Liver (tissue), 9 donors: ENCODE measurements around the gene SPRYD3. TPM values are rescaled to one million over a fixed set of nuclear protein-coding genes. Genes with fewer than 3 reads are reported as not detected.

Experiments used
- DNase-seq: peaks from one replicate; pipeline ENCODE4 v3.0.0-alpha.2; 2017; ENCODE audit warnings: low spot score
- H3K27ac ChIP-seq, 2 donors: one replicate each; pipeline ENCODE4 v1.7.0; 2013; ENCODE audit warnings: inconsistent platforms in 2 of 2, low read length in 2 of 2, control low read depth in 1 of 2, low read depth in 1 of 2, mild to moderate bottlenecking in 1 of 2
- H3K27me3 ChIP-seq, 4 donors: one replicate each; pipeline versions ENCODE4 v1.6.1 to v1.7.0; 2013; ENCODE audit warnings: low read length in 3 of 4, inconsistent platforms in 1 of 4, mild to moderate bottlenecking in 1 of 4, moderate library complexity in 1 of 4; ENCODE audit not compliant: control insufficient read depth in 4 of 4, insufficient read depth in 4 of 4
- H3K36me3 ChIP-seq, 4 donors: one replicate each; pipeline versions ENCODE4 v1.6.1 to v1.7.0; 2013; ENCODE audit warnings: low read length in 3 of 4, mild to moderate bottlenecking in 3 of 4, low read depth in 1 of 4, moderate library complexity in 1 of 4; ENCODE audit not compliant: control insufficient read depth in 4 of 4, insufficient read depth in 3 of 4
- H3K4me1 ChIP-seq, 4 donors: one replicate each; pipeline versions ENCODE4 v1.6.1 to v1.7.0; 2013; ENCODE audit warnings: low read length in 3 of 4, mild to moderate bottlenecking in 3 of 4, moderate library complexity in 1 of 4; ENCODE audit not compliant: control insufficient read depth in 4 of 4, insufficient read depth in 4 of 4
- H3K4me3 ChIP-seq, 3 donors: one replicate each; pipeline versions ENCODE4 v1.6.1 to v1.7.0; 2013; ENCODE audit warnings: low read length in 3 of 3, control low read depth in 1 of 3, low read depth in 1 of 3, mild to moderate bottlenecking in 1 of 3
- H3K9ac ChIP-seq, 2 donors: one replicate each; pipeline ENCODE4 v1.7.0; 2013; ENCODE audit warnings: low read length in 2 of 2, mild to moderate bottlenecking in 2 of 2, moderate library complexity in 2 of 2, control low read depth in 1 of 2, low read depth in 1 of 2
- H3K9me3 ChIP-seq, 4 donors: one replicate each; pipeline versions ENCODE4 v1.6.1 to v1.7.0; 2013; ENCODE audit warnings: low read length in 3 of 4; ENCODE audit not compliant: control insufficient read depth in 4 of 4
- EGR1 ChIP-seq, 2 donors: IDR thresholded peaks; 2 replicates each; pipeline ENCODE4 v1.6.1; 2016 to 2018; ENCODE audit warnings: antibody characterized with exemption in 2 of 2, low read depth in 2 of 2
- FOXA1 ChIP-seq: IDR thresholded peaks from 2 replicates; pipeline ENCODE4 v1.6.1; 2016; ENCODE audit warnings: antibody characterized with exemption
- FOXA2 ChIP-seq: IDR thresholded peaks from 2 replicates; pipeline ENCODE4 v1.6.1; 2016; ENCODE audit warnings: antibody characterized with exemption
- GABPA ChIP-seq, 2 donors: IDR thresholded peaks in 1 of 2; conservative IDR thresholded peaks in 1 of 2; 2 replicates each; pipeline ENCODE4 v1.6.1; 2016; ENCODE audit warnings: antibody characterized with exemption in 2 of 2, mild to moderate bottlenecking in 1 of 2, moderate library complexity in 1 of 2
- HNF4A ChIP-seq, 2 donors: conservative IDR thresholded peaks; 2 replicates each; pipeline ENCODE4 v1.6.1; 2016; ENCODE audit warnings: antibody characterized with exemption in 2 of 2, mild to moderate bottlenecking in 2 of 2
- HNF4G ChIP-seq: IDR thresholded peaks from 2 replicates; pipeline ENCODE4 v1.6.1; 2016; ENCODE audit warnings: antibody characterized with exemption
- JUND ChIP-seq, 2 donors: IDR thresholded peaks; 2 replicates each; pipeline ENCODE4 v1.6.1; 2016; ENCODE audit warnings: antibody characterized with exemption in 2 of 2
- NR2F2 ChIP-seq: IDR thresholded peaks from 2 replicates; pipeline ENCODE4 v1.6.1; 2016; ENCODE audit warnings: antibody characterized with exemption
- RAD21 ChIP-seq, 2 donors: IDR thresholded peaks; 2 replicates each; pipeline ENCODE4 v1.6.1; 2016; ENCODE audit warnings: antibody characterized with exemption in 2 of 2, mild to moderate bottlenecking in 2 of 2
- RXRA ChIP-seq, 2 donors: IDR thresholded peaks; 2 replicates each; pipeline ENCODE4 v1.6.1; 2017 to 2018; ENCODE audit warnings: antibody characterized with exemption in 2 of 2, mild to moderate bottlenecking in 1 of 2
- SP1 ChIP-seq: IDR thresholded peaks from 2 replicates; pipeline ENCODE4 v1.6.1; 2018; ENCODE audit warnings: antibody characterized with exemption, mild to moderate bottlenecking
- TAF1 ChIP-seq: conservative IDR thresholded peaks from 2 replicates; pipeline ENCODE4 v1.6.1; 2016; ENCODE audit warnings: antibody characterized with exemption, mild to moderate bottlenecking
- YY1 ChIP-seq: IDR thresholded peaks from 2 replicates; pipeline ENCODE4 v1.6.1; 2016; ENCODE audit warnings: antibody characterized with exemption, mild to moderate bottlenecking
- WGBS: extraction: QIAGEN DNeasy Blood & Tissue Kit; methylation state at CpG from one replicate; pipeline ENCODE4 v1.1.7; 2013; 5-methylcytosine and 5-hydroxymethylcytosine counted together
- polyA plus RNA-seq, 2 donors: library from polyadenylated mRNA; stranded (reverse) in 1 of 2; unstranded in 1 of 2; fragments of 200-250 nt in 1 of 2; fragments of >200 nt in 1 of 2; fragmentation: Nextera tagmentation in 1 of 2; extraction: Ambion mirVana in 1 of 2; gene quantifications; one replicate each; pipeline versions ENCODE4 v1.2.1 to v1.2.3, GENCODE V29; 2013 to 2015
- total RNA-seq, 2 donors: library from RNA; depleted of rRNA; stranded (reverse); fragments of >200 nt; gene quantifications; one replicate each; pipeline ENCODE4 v1.2.3, GENCODE V29; 2014
- TF ChIP-seq, protein P1 (sequence below): fragments of 150-350 bp; IDR thresholded peaks from 2 replicates; pipeline ENCODE4 v1.5.1; 2017; ENCODE audit warnings: improper control_type of control experiment, low read depth, low read length; ENCODE audit not compliant: missing input control
- TF ChIP-seq, protein P2 (sequence below): IDR thresholded peaks from 2 replicates; pipeline ENCODE4 v1.6.1; 2016; ENCODE audit warnings: antibody characterized with exemption, mild to moderate bottlenecking
- TF ChIP-seq, protein P3 (sequence below): IDR thresholded peaks from 2 replicates; pipeline ENCODE4 v1.6.1; 2016; ENCODE audit warnings: antibody characterized with exemption
- TF ChIP-seq, protein P4 (sequence below): IDR thresholded peaks from 2 replicates; pipeline ENCODE4 v1.6.1; 2016; ENCODE audit warnings: antibody characterized with exemption
- TF ChIP-seq, protein P5 (sequence below): IDR thresholded peaks from 2 replicates; pipeline ENCODE4 v1.6.1; 2016; ENCODE audit warnings: antibody characterized with exemption
- donor health status: healthy.
- donor health status: healthy.
- donor health status: healthy.
- donor health status: healthy.
- donor health status: healthy.

Gene SPRYD3
- total and polyA plus RNA-seq, 4 donors = 6.0 to 20.3 (median 13.3) TPM

DNA sequence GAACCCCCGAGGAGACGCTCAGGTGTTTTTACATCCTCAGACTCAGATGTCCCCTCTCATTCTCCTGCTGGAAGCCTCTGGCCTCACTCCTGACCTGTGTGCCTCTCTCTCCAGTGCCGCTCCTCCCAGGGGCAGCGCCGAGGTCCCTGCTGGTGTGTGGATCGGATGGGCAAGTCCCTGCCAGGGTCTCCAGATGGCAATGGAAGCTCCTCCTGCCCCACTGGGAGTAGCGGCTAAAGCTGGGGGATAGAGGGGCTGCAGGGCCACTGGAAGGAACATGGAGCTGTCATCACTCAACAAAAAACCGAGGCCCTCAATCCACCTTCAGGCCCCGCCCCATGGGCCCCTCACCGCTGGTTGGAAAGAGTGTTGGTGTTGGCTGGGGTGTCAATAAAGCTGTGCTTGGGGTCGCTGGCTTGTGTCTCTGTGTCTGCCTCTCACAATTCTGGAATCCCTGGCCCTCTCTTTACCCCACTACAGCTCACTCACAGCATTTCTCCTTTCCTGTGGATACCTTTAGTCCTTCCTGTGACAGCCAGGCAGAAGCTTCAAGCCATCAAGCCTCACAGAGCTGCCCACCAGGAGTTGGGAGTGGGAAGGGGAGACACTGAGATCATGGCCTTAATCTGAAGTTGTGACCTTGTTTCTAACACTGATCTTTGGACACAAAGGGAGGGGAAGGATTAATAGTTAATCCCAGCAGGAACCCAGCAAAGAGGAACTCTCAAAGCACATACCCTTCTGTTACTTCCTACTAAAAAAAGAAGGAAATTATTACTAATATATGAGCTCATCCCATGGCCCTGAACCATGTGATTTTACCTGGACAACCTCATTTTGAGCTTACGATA lies 23.0 kb upstream of the SPRYD3 start (continued):
- TF ChIP-seq, protein P1, sequence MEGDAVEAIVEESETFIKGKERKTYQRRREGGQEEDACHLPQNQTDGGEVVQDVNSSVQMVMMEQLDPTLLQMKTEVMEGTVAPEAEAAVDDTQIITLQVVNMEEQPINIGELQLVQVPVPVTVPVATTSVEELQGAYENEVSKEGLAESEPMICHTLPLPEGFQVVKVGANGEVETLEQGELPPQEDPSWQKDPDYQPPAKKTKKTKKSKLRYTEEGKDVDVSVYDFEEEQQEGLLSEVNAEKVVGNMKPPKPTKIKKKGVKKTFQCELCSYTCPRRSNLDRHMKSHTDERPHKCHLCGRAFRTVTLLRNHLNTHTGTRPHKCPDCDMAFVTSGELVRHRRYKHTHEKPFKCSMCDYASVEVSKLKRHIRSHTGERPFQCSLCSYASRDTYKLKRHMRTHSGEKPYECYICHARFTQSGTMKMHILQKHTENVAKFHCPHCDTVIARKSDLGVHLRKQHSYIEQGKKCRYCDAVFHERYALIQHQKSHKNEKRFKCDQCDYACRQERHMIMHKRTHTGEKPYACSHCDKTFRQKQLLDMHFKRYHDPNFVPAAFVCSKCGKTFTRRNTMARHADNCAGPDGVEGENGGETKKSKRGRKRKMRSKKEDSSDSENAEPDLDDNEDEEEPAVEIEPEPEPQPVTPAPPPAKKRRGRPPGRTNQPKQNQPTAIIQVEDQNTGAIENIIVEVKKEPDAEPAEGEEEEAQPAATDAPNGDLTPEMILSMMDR = no peak

DNA sequence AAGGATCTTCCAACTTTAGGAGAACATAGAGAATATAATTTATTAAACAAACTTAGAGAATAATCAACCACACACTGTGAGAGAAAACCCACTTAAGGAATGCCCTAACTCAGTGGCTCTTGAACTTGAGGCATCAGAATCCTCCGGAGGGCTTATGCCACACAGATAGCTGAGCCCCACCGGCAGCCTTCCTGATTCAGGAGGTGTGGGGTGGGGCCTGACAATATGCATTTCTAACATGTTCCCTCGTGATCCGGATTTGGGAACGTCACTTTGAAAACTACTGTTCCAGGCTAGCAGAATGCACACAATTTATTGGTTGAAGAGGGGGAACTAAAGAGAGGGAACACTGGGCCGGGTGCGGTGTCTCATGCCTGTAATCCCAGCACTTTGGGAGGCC lies 22.1 kb upstream of the SPRYD3 start:
- DNase-seq = no peak
- H3K36me3 ChIP-seq = no peaks in the 10 kb centered on the region
- no peak overlapping the region for H3K27ac ChIP-seq
- TF ChIP-seq, protein P2, sequence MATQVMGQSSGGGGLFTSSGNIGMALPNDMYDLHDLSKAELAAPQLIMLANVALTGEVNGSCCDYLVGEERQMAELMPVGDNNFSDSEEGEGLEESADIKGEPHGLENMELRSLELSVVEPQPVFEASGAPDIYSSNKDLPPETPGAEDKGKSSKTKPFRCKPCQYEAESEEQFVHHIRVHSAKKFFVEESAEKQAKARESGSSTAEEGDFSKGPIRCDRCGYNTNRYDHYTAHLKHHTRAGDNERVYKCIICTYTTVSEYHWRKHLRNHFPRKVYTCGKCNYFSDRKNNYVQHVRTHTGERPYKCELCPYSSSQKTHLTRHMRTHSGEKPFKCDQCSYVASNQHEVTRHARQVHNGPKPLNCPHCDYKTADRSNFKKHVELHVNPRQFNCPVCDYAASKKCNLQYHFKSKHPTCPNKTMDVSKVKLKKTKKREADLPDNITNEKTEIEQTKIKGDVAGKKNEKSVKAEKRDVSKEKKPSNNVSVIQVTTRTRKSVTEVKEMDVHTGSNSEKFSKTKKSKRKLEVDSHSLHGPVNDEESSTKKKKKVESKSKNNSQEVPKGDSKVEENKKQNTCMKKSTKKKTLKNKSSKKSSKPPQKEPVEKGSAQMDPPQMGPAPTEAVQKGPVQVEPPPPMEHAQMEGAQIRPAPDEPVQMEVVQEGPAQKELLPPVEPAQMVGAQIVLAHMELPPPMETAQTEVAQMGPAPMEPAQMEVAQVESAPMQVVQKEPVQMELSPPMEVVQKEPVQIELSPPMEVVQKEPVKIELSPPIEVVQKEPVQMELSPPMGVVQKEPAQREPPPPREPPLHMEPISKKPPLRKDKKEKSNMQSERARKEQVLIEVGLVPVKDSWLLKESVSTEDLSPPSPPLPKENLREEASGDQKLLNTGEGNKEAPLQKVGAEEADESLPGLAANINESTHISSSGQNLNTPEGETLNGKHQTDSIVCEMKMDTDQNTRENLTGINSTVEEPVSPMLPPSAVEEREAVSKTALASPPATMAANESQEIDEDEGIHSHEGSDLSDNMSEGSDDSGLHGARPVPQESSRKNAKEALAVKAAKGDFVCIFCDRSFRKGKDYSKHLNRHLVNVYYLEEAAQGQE = no peak
- no peak for TF ChIP-seq NR2F2
- no peak for TF ChIP-seq EGR1 (IDR thresholded peaks at IDR 0.05; ENCODE audit: low read depth in 2 of 2)
- TF ChIP-seq FOXA1 = no peak
- TF ChIP-seq FOXA2 = no peak
- no peak for TF ChIP-seq HNF4G
- no peak for TF ChIP-seq YY1
- TF ChIP-seq, protein P3, sequence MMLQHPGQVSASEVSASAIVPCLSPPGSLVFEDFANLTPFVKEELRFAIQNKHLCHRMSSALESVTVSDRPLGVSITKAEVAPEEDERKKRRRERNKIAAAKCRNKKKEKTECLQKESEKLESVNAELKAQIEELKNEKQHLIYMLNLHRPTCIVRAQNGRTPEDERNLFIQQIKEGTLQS = no peak
- no peak for TF ChIP-seq RAD21 (IDR thresholded peaks at IDR 0.05)
- no peak for TF ChIP-seq JUND (IDR thresholded peaks at IDR 0.05)
- TF ChIP-seq HNF4A (conservative IDR thresholded peaks at IDR 0.05) = no peak
- TF ChIP-seq SP1 = no peak
- no peak for TF ChIP-seq TAF1
- TF ChIP-seq GABPA (IDR thresholded peaks at IDR 0.05 in 1 of 2, conservative IDR thresholded peaks at IDR 0.05 in 1 of 2) = no peak
- TF ChIP-seq, protein P1 = no peak
- TF ChIP-seq RXRA (IDR thresholded peaks at IDR 0.05) = no peak
- TF ChIP-seq, protein P4, sequence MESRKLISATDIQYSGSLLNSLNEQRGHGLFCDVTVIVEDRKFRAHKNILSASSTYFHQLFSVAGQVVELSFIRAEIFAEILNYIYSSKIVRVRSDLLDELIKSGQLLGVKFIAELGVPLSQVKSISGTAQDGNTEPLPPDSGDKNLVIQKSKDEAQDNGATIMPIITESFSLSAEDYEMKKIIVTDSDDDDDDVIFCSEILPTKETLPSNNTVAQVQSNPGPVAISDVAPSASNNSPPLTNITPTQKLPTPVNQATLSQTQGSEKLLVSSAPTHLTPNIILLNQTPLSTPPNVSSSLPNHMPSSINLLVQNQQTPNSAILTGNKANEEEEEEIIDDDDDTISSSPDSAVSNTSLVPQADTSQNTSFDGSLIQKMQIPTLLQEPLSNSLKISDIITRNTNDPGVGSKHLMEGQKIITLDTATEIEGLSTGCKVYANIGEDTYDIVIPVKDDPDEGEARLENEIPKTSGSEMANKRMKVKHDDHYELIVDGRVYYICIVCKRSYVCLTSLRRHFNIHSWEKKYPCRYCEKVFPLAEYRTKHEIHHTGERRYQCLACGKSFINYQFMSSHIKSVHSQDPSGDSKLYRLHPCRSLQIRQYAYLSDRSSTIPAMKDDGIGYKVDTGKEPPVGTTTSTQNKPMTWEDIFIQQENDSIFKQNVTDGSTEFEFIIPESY = no peak
- TF ChIP-seq, protein P5, sequence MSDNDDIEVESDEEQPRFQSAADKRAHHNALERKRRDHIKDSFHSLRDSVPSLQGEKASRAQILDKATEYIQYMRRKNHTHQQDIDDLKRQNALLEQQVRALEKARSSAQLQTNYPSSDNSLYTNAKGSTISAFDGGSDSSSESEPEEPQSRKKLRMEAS = no peak
- H3K9me3 ChIP-seq = no peaks in the 10 kb centered on the region
- 92% methylated on average over 7 of the region's 7 CpGs for WGBS
- no peak overlapping the region for H3K9ac ChIP-seq
- H3K4me3 ChIP-seq = no peak overlapping the region
- peaks cover 21 to 57% (median 40%) of the 10 kb centered on the region in 4 donors for H3K4me1 ChIP-seq
- H3K27me3 ChIP-seq = no peaks in the 10 kb centered on the region
